T-cell (primary cell): Measurements from ENCODE around the gene MTMR3. TPM values are rescaled to one million over a fixed set of nuclear protein-coding genes. Genes with fewer than 3 reads are reported as not detected.

Experiments used
- ATAC-seq, 4 experiments: fragments of 200-7000 bp in 3 of 4; fragments of 150-1000 bp in 1 of 4; cut with Tn5 transposase; replicated peaks in 1 of 4; 1 replicate in 3 of 4; 2 replicates in 1 of 4; pipeline ENCODE4 v1.10.0; 2021; ENCODE audit warnings: moderate library complexity in 3 of 4, mild to moderate bottlenecking in 2 of 4, moderate number of reproducible peaks in 1 of 4
- CTCF ChIA-PET, 2 donors: fragments of 300-600 bp; sonication (Branson Sonifier 250); formaldehyde crosslinking; loops; one replicate each; lab custom pipeline; 2022; ENCODE audit warnings: antibody characterized with exemption in 2 of 2; lab: Charles Lee
- POLR2A ChIA-PET, 2 donors: fragments of 300-600 bp; sonication (Branson Sonifier 250); formaldehyde crosslinking; loops; one replicate each; lab custom pipeline; 2022; ENCODE audit warnings: antibody characterized with exemption in 2 of 2; lab: Charles Lee
- DNase-seq, 35 experiments: peaks; one replicate each; pipeline versions ENCODE4 v3.0.0 to v3.0.0-alpha.2; 2013 to 2023
- H3K27ac ChIP-seq: one replicate; pipeline ENCODE4 v1.5.1; 2013; ENCODE audit warnings: low read length
- H3K27me3 ChIP-seq, 2 experiments: replicated peaks in 1 of 2; 1 replicate in 1 of 2; 2 replicates in 1 of 2; pipeline versions ENCODE4 v1.6.1 to v1.7.0; 2013; ENCODE audit warnings: low read length in 1 of 2, mixed read lengths in 1 of 2; ENCODE audit not compliant: control insufficient read depth in 2 of 2, insufficient read depth in 2 of 2; ENCODE audit errors: extremely low read depth in 1 of 2
- H3K36me3 ChIP-seq, 2 donors: 1 replicate in 1 of 2; 2 replicates in 1 of 2; pipeline versions ENCODE4 v1.6.1 to v1.7.0; 2013; ENCODE audit warnings: low read length in 1 of 2; ENCODE audit not compliant: control insufficient read depth in 2 of 2, insufficient read depth in 1 of 2; ENCODE audit errors: extremely low read depth in 1 of 2
- H3K4me1 ChIP-seq, 2 experiments: 1 replicate in 1 of 2; 2 replicates in 1 of 2; pipeline versions ENCODE4 v1.6.1 to v1.7.0; 2013; ENCODE audit warnings: low read length in 2 of 2, mixed read lengths in 1 of 2; ENCODE audit not compliant: insufficient read depth in 2 of 2, control insufficient read depth in 1 of 2; ENCODE audit errors: extremely low read depth in 1 of 2
- H3K4me3 ChIP-seq, 2 donors: 1 replicate in 1 of 2; 2 replicates in 1 of 2; pipeline versions ENCODE4 v1.5.1 to v1.7.0; 2013; ENCODE audit warnings: mild to moderate bottlenecking in 2 of 2, low read length in 1 of 2, moderate library complexity in 1 of 2; ENCODE audit not compliant: control insufficient read depth in 1 of 2; ENCODE audit errors: extremely low read depth in 1 of 2
- H3K9me3 ChIP-seq: 2 replicates; pipeline ENCODE4 v1.7.0; 2013
- H3K27ac Mint-ChIP-seq, 2 donors: one replicate each; pipeline ENCODE4 v1.8.0; 2020 to 2021; ENCODE audit warnings: mild to moderate bottlenecking in 2 of 2, mixed read lengths in 2 of 2
- H3K27me3 Mint-ChIP-seq, 2 donors: one replicate each; pipeline ENCODE4 v1.8.0; 2021 to 2022; ENCODE audit warnings: mixed read lengths in 2 of 2
- H3K36me3 Mint-ChIP-seq: one replicate; pipeline ENCODE4 v1.8.0; 2021; ENCODE audit warnings: mixed read lengths
- H3K4me1 Mint-ChIP-seq, 3 donors: one replicate each; pipeline ENCODE4 v1.8.0; 2020 to 2022; ENCODE audit warnings: mixed read lengths in 3 of 3, mild to moderate bottlenecking in 1 of 3
- H3K4me3 Mint-ChIP-seq, 3 donors: one replicate each; pipeline ENCODE4 v1.8.0; 2020 to 2022; ENCODE audit warnings: mild to moderate bottlenecking in 3 of 3, mixed read lengths in 3 of 3, moderate library complexity in 3 of 3
- H3K9me3 Mint-ChIP-seq, 3 donors: one replicate each; pipeline ENCODE4 v1.8.0; 2020 to 2022; ENCODE audit warnings: mixed read lengths in 3 of 3
- WGBS: methylation state at CpG from one replicate; pipeline ENCODE4 v1.1.5; 2013; ENCODE audit warnings: missing lambda C conversion rate; ENCODE audit not compliant: insufficient coverage; 5-methylcytosine and 5-hydroxymethylcytosine counted together
- total RNA-seq, 35 experiments: library from RNA in 6 of 35; stranded (reverse) in 6 of 35; fragments of 120-200 nt in 1 of 35; gene quantifications; one replicate each; pipeline versions ENCODE4 v1.2.1 to v1.2.4 and lab custom pipeline; 2013 to 2026

Gene MTMR3
- total RNA-seq, 5 donors from 2014 or later (not counting 1 experiment from before 2014, with no cell fraction given), result 49.2 to 62.7 (median 57.1) TPM

- no peaks in the 10 kb centered on the region for H3K36me3 ChIP-seq
- ChIA-PET POLR2A (interaction anchor here in 1 of 2 donors (0.6 kb wide), 2 partner anchors 9 to 182 kb away, joined by 4 to 6 read pairs; no protein-coding TSS in a partner anchor), CTCF (interaction anchor here in 1 of 2 donors (0.6 kb wide), 2 partner anchors 29 to 46 kb away, joined by 4 to 6 read pairs; no protein-coding TSS in a partner anchor)
- peak overlapping the region; percentile 77 to 82 for H3K4me3 ChIP-seq
- H3K9me3 ChIP-seq, result no peaks in the 10 kb centered on the region
- peaks cover 0 to 7% of the 10 kb centered on the region in 2 experiments for H3K27me3 ChIP-seq
- DNase-seq (peak in 1 of 35 experiments; percentile 3), ATAC-seq (peak in 1 of 4 experiments; percentile 15)
- H3K27ac Mint-ChIP-seq, result peak overlapping the region; percentile 73 to 81
- peak overlapping the region in 1 of 3 donors; percentile 92 for H3K4me3 Mint-ChIP-seq
- H3K4me1 ChIP-seq, result peaks cover 11 to 19% of the 10 kb centered on the region in 2 experiments
- WGBS, result 0% methylated on average over 12 of the region's 14 CpGs
- no peaks in the 10 kb centered on the region for H3K27me3 Mint-ChIP-seq
- no peaks in the 10 kb centered on the region for H3K36me3 Mint-ChIP-seq
- H3K9me3 Mint-ChIP-seq, result no peaks in the 10 kb centered on the region
- H3K27ac ChIP-seq, result no peak overlapping the region
- H3K4me1 Mint-ChIP-seq, result peaks cover 13 to 15% (median 14%) of the 10 kb centered on the region in 3 donors
These were observed 762 bp downstream of the MTMR3 start for GRCh38 chr22:29883775-29884097.

GRCh38 chr22:29885610-29886009 is 2.6 kb downstream of the MTMR3 start:
- no peak for ATAC-seq

GRCh38 chr22:29886596-29886995 is 3.6 kb downstream of the MTMR3 start:
- DNase-seq, result no peak
- Mint-ChIP-seq H3K9me3 (no peaks in the 10 kb centered on the region), H3K4me3 (no peak overlapping the region), H3K27ac (no peak overlapping the region), H3K27me3 (no peaks in the 10 kb centered on the region), H3K36me3 (no peaks in the 10 kb centered on the region), H3K4me1 (peaks cover 22 to 24% (median 22%) of the 10 kb centered on the region in 3 donors)
- Histone ChIP-seq H3K4me1 (peaks cover 11 to 22% of the 10 kb centered on the region in 2 experiments), H3K36me3 (no peaks in the 10 kb centered on the region), H3K9me3 (no peaks in the 10 kb centered on the region), H3K27me3 (no peaks in the 10 kb centered on the region), H3K4me3 (no peak overlapping the region), H3K27ac (no peak overlapping the region)
- no peak for ATAC-seq
- ChIA-PET POLR2A (no interaction called here), CTCF (no interaction called here)
- 80% methylated on average over 1 of the region's 1 CpG for WGBS

More at GRCh38 chr22:29885610-29886009, 2.6 kb downstream of the MTMR3 start:
- Histone ChIP-seq H3K4me1 (peaks cover 11 to 22% of the 10 kb centered on the region in 2 experiments), H3K36me3 (no peaks in the 10 kb centered on the region), H3K9me3 (no peaks in the 10 kb centered on the region), H3K27ac (no peak overlapping the region), H3K4me3 (no peak overlapping the region), H3K27me3 (no peaks in the 10 kb centered on the region)
- H3K27ac Mint-ChIP-seq, result no peak overlapping the region
- H3K36me3 Mint-ChIP-seq, result no peaks in the 10 kb centered on the region
- CTCF ChIA-PET, result no interaction called here
- H3K27me3 Mint-ChIP-seq, result no peaks in the 10 kb centered on the region
- no peaks in the 10 kb centered on the region for H3K9me3 Mint-ChIP-seq
- H3K4me3 Mint-ChIP-seq, result no peak overlapping the region
- no peak for DNase-seq
- H3K4me1 Mint-ChIP-seq, result peaks cover 16 to 19% (median 18%) of the 10 kb centered on the region in 3 donors
- WGBS, result 74% methylated on average over 4 of the region's 4 CpGs
- POLR2A ChIA-PET, result interaction anchor here in 1 of 2 donors (0.5 kb wide), 1 partner anchor 138 kb away, joined by 4 read pairs; no protein-coding TSS in a partner anchor

GRCh38 chr22:29887358-29887757 is 4.4 kb downstream of the MTMR3 start:
- no peak overlapping the region for H3K4me3 Mint-ChIP-seq
- Histone ChIP-seq H3K27ac (no peak overlapping the region), H3K36me3 (no peaks in the 10 kb centered on the region), H3K27me3 (no peaks in the 10 kb centered on the region), H3K9me3 (no peaks in the 10 kb centered on the region), H3K4me1 (peaks cover 11 to 21% of the 10 kb centered on the region in 2 experiments), H3K4me3 (no peak overlapping the region)
- H3K36me3 Mint-ChIP-seq, result no peaks in the 10 kb centered on the region
- H3K4me1 Mint-ChIP-seq, result peaks cover 28 to 30% (median 29%) of the 10 kb centered on the region in 3 donors
- no peak overlapping the region for H3K27ac Mint-ChIP-seq
- CTCF ChIA-PET, result no interaction called here
- POLR2A ChIA-PET, result no interaction called here
- DNase-seq (no peak), ATAC-seq (no peak)
- no peaks in the 10 kb centered on the region for H3K27me3 Mint-ChIP-seq
- WGBS, result 100% methylated on average over 1 of the region's 2 CpGs
- H3K9me3 Mint-ChIP-seq, result no peaks in the 10 kb centered on the region

- H3K4me3 Mint-ChIP-seq, result no peak overlapping the region
- H3K9me3 ChIP-seq, result no peaks in the 10 kb centered on the region
- POLR2A ChIA-PET, result no interaction called here
- CTCF ChIA-PET, result no interaction called here
- peaks cover 3 to 4% of the 10 kb centered on the region in 2 experiments for H3K4me1 ChIP-seq
- H3K27me3 ChIP-seq, result no peaks in the 10 kb centered on the region
- no peaks in the 10 kb centered on the region for H3K36me3 ChIP-seq
- no peaks in the 10 kb centered on the region for H3K9me3 Mint-ChIP-seq
- WGBS, result 83% methylated on average over 1 of the region's 5 CpGs
- H3K27me3 Mint-ChIP-seq, result no peaks in the 10 kb centered on the region
- H3K27ac ChIP-seq, result no peak overlapping the region
- peaks cover 43 to 48% (median 46%) of the 10 kb centered on the region in 3 donors for H3K4me1 Mint-ChIP-seq
- peaks cover 10% of the 10 kb centered on the region for H3K36me3 Mint-ChIP-seq
- H3K4me3 ChIP-seq, result no peak overlapping the region
- H3K27ac Mint-ChIP-seq, result no peak overlapping the region
- ATAC-seq (no peak), DNase-seq (no peak)
These were observed 7.8 kb downstream of the MTMR3 start for GRCh38 chr22:29890760-29891159.

GRCh38 chr22:29892315-29893156 is 9.6 kb downstream of the MTMR3 start:
- no CpG with 5 or more reads among the region's 1 CpG for WGBS
- no peak for ATAC-seq
- H3K27me3 ChIP-seq, result no peaks in the 10 kb centered on the region
- no peak for DNase-seq
- peaks cover 0 to 3% of the 10 kb centered on the region in 2 experiments for H3K4me1 ChIP-seq
- no peak overlapping the region for H3K4me3 ChIP-seq
- ChIA-PET CTCF (no interaction called here), POLR2A (no interaction called here)
- no peak overlapping the region for H3K27ac ChIP-seq
- no peaks in the 10 kb centered on the region for H3K27me3 Mint-ChIP-seq
- H3K36me3 ChIP-seq, result no peaks in the 10 kb centered on the region
- no peaks in the 10 kb centered on the region for H3K9me3 Mint-ChIP-seq
- peaks cover 47 to 53% (median 51%) of the 10 kb centered on the region in 3 donors for H3K4me1 Mint-ChIP-seq
- H3K4me3 Mint-ChIP-seq, result no peak overlapping the region
- H3K36me3 Mint-ChIP-seq, result peaks cover 14% of the 10 kb centered on the region
- no peak overlapping the region for H3K27ac Mint-ChIP-seq
- H3K9me3 ChIP-seq, result no peaks in the 10 kb centered on the region
